ENCODE results near the gene KCNT1. TPM values are rescaled to one million over a fixed set of nuclear protein-coding genes. Genes with fewer than 3 reads are reported as not detected.
A peak's percentile ranks its signal among the peaks of the same experiment; 100 is the strongest.

The KCNT1 gene
- total RNA-seq, 2 donors from 2014 or later: 0.23 to 0.37 TPM

DNA sequence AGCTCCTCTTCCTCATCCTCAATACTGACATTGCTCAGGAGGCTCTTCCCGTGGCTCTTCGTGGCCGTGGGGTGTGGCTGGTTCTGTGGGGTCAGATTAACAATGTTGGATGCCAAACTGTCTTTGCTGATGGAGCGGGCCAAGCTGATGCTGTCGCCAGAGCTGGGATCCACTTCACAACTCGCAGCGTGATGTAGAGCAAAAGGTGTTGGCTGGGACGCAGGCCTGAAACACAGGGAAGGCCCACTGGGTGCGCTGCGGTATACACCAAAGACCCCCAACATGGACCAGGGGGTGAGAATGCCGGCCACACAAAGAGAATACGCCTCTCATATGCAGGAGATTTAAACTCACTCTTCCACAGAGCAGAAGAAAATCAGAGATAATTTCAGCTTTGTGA is 121.1 kb downstream of the KCNT1 start:
- Mint-ChIP-seq H3K27me3 (no peaks in the 10 kb centered on the region), H3K4me3 (no peak overlapping the region), H3K27ac (no peak overlapping the region), H3K36me3 (ENCODE audit: low read depth) (peaks cover 12% of the 10 kb centered on the region), H3K4me1 (peaks cover 13% of the 10 kb centered on the region)
- no peak for ATAC-seq
- DNase-seq: no peak
- H3K9me3 ChIP-seq (ENCODE audit: control insufficient read depth, low read length, poor library complexity, severe bottlenecking): no peaks in the 10 kb centered on the region

DNA sequence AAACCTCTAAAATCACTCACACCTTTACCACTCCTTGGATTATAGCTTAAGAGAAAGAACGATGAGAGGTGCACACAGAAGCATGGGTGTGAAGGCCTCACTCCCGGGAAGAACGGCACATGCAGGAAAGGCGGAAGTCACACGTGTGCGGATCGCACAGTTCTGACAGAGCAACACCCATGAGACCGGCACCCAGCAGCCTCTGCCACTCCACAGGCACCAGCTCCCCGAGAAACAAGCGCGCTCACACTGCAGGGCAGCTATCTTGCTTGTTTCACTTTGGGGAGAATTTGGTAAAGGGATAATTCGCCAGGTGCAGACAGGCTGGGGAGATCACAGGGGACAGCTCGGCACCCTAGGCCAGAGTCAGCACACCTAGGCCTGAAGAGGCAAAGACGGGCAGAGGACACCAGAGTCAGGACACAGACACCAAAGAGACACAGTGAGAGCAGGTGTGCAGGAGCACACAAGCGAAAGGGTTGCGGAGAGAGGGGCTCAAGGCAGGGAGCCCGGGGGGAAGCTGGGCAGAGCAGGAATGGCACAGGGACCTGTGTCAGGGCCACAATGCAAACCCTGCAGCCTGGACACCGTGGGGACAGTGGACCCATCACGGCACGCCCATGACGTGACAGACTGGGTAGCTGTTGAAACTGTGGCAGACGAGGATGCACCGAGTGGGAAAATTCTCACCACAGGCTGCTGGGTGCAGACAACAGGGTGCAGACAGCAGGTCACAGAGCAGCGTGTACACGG is 123.6 kb downstream of the KCNT1 start:
- H3K36me3 Mint-ChIP-seq (ENCODE audit: low read depth): peaks cover 14% of the 10 kb centered on the region
- DNase-seq: no peak
- peak overlapping the region; percentile 83 for H3K27ac Mint-ChIP-seq
- H3K4me3 Mint-ChIP-seq: no peak overlapping the region
- peaks cover 13% of the 10 kb centered on the region for H3K4me1 Mint-ChIP-seq
- no peak for ATAC-seq
- H3K27me3 Mint-ChIP-seq: no peaks in the 10 kb centered on the region
- H3K9me3 ChIP-seq (ENCODE audit: control insufficient read depth, low read length, poor library complexity, severe bottlenecking): no peaks in the 10 kb centered on the region

DNA sequence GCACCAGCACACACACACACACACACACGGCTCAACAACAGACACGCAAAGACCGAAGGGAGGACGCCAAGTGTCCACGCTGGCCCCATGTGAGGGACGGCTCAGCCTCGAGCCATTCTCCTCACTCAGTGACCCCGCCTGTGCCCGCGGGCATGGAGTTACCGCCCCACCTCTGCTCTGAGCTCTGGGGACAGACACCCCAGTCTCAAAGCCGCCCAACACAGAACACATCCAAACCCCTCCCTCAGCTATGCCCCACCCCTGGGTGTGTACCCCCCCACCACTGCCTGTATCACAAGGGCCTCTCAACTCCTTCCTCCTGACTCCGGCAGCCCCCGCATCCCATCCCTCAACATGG is 124.2 kb downstream of the KCNT1 start:
- Mint-ChIP-seq H3K27me3 (no peaks in the 10 kb centered on the region), H3K4me3 (no peak overlapping the region), H3K4me1 (peaks cover 13% of the 10 kb centered on the region), H3K27ac (peak overlapping the region; percentile 67), H3K36me3 (ENCODE audit: low read depth) (peaks cover 14% of the 10 kb centered on the region)
- ATAC-seq: no peak
- DNase-seq: no peak
- H3K9me3 ChIP-seq (ENCODE audit: control insufficient read depth, low read length, poor library complexity, severe bottlenecking): no peaks in the 10 kb centered on the region

DNA sequence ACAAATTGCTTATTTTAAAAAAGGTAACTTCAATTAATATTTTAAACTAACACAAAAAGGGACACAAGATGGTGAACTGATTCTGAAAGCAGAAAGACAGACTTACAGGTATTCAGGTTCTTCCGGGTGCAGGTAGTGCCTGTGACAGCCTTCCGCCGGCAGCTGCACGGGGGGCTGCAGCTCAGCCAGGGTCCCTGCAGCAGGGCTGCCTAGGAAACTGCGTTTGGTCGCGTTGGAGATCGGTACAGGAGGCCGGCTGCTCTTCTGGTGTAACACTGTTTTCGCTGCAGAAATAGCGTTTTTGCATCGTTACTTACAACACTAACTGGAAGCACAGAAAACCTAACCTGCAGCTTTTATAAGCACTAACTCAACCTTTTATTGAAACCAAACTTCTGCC is 125.3 kb downstream of the KCNT1 start:
- Mint-ChIP-seq H3K27ac (peak overlapping the region; percentile 67), H3K27me3 (no peaks in the 10 kb centered on the region)

DNA sequence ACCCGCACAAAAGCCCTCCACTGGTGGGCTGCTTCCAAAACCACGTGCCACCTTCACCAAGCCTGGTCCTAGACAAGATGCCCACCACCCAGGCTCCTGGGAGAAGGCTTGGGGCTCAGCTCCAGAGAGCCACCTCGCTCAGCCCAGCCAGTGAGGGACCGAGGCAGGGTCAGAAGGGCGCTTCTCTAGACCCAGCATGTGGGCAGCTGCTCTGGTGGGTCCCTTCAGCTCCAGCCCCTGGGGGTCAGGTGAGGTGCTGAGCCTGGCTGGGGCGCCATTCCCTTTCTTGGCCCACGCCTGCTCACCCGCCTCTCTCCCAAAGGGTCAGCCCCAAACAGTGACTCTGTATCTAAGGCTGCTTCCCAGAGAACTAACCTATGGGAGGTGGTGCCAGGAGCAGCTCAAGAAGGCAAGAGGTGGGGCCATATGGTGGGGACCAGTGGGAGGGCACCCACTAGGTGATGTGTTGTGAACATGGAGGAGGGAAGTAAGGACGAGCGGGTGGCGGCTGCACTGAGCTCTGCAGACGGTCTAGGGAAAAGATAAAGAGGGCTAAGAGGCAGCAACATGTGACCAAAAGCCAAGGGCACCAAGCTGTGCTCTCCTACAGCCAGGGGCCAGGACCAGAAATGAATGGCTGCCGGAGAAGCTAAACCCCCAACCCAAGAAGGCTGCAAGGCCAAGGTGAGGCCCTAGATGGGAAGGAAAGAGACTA is 126.0 kb downstream of the KCNT1 start:
- Mint-ChIP-seq H3K27ac (no peak overlapping the region), H3K4me1 (peaks cover 10% of the 10 kb centered on the region), H3K4me3 (no peak overlapping the region), H3K36me3 (ENCODE audit: low read depth) (peaks cover 7% of the 10 kb centered on the region), H3K27me3 (no peaks in the 10 kb centered on the region)
- DNase-seq (no peak), ATAC-seq (no peak)
- H3K9me3 ChIP-seq (ENCODE audit: control insufficient read depth, low read length, poor library complexity, severe bottlenecking): no peaks in the 10 kb centered on the region

More for the DNA sequence above, 125.3 kb downstream of the KCNT1 start:
- DNase-seq (no peak), ATAC-seq (no peak)
- no peaks in the 10 kb centered on the region for H3K9me3 ChIP-seq (ENCODE audit: control insufficient read depth, low read length, poor library complexity, severe bottlenecking)
- Mint-ChIP-seq H3K4me3 (no peak overlapping the region), H3K4me1 (peaks cover 10% of the 10 kb centered on the region), H3K36me3 (ENCODE audit: low read depth) (peaks cover 12% of the 10 kb centered on the region)

DNA sequence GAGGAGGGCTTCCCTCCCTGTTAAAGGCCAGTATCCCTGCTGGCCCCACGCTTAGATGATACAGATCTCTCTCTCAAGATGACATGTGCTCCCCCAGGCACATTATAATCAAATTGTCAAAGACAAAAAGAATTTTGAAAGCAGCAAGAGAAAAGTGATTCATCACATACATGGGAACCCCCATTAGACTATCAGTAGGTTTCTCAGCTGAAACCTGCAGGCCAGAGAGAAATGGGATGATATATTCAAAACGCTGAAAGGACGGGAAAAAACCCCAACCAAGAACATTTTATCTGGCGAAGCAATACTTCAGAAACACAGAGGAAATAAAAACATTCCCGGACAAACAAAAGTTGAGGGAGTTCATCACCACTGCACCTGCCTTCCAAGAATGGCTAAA is 126.7 kb downstream of the KCNT1 start:
- DNase-seq (no peak), ATAC-seq (no peak)
- H3K27ac Mint-ChIP-seq: no peak overlapping the region
- H3K27me3 Mint-ChIP-seq: no peaks in the 10 kb centered on the region
- H3K4me1 Mint-ChIP-seq: peaks cover 10% of the 10 kb centered on the region
- peaks cover 5% of the 10 kb centered on the region for H3K36me3 Mint-ChIP-seq (ENCODE audit: low read depth)
- no peaks in the 10 kb centered on the region for H3K9me3 ChIP-seq (ENCODE audit: control insufficient read depth, low read length, poor library complexity, severe bottlenecking)
- no peak overlapping the region for H3K4me3 Mint-ChIP-seq

DNA sequence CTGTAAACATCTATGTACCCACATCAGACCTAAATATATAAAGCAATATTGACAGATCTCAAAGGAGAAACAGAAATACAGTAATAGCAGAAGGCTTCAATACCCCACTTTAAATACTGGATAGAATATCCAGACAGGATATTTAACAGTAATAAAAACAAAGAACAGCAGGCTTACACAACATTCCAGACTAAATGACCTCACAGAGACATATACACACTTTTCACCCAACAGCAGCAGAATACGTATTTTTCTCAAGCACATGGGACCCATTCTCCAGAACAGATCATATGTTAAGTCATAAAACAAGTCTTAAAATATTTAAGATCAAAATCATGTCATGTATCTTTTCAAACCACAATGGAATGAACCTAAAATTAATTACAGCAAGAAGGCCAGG is 128.5 kb downstream of the KCNT1 start:
- Mint-ChIP-seq H3K27me3 (no peaks in the 10 kb centered on the region), H3K27ac (peak overlapping the region; percentile 2), H3K4me1 (peaks cover 5% of the 10 kb centered on the region), H3K36me3 (ENCODE audit: low read depth) (peaks cover 2% of the 10 kb centered on the region), H3K4me3 (no peak overlapping the region)
- H3K9me3 ChIP-seq (ENCODE audit: control insufficient read depth, low read length, poor library complexity, severe bottlenecking): no peaks in the 10 kb centered on the region
- DNase-seq (no peak), ATAC-seq (no peak)

DNA sequence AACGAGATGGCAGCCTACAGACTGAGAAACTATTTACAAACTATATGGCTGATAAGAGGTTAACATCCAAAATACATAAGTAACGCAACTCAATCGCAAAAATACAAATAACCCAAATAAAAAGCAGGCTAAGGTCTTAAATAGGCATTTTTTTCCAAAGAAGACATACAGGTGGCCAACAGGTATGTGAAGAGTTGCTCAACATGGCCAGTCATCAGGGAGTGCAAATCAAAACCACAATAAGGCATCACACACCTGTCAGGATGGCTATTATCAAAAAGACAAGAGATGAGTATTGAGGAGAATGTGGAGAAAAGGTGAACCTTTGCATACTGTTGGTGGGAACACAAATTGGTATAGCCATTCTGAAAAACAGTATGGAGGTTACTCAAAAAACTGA is 131.9 kb downstream of the KCNT1 start:
- Mint-ChIP-seq H3K36me3 (ENCODE audit: low read depth) (peaks cover 2% of the 10 kb centered on the region), H3K4me1 (no peaks in the 10 kb centered on the region), H3K27ac (no peak overlapping the region), H3K4me3 (no peak overlapping the region), H3K27me3 (no peaks in the 10 kb centered on the region)
- no peaks in the 10 kb centered on the region for H3K9me3 ChIP-seq (ENCODE audit: control insufficient read depth, low read length, poor library complexity, severe bottlenecking)
- no peak for ATAC-seq
- DNase-seq: no peak

DNA sequence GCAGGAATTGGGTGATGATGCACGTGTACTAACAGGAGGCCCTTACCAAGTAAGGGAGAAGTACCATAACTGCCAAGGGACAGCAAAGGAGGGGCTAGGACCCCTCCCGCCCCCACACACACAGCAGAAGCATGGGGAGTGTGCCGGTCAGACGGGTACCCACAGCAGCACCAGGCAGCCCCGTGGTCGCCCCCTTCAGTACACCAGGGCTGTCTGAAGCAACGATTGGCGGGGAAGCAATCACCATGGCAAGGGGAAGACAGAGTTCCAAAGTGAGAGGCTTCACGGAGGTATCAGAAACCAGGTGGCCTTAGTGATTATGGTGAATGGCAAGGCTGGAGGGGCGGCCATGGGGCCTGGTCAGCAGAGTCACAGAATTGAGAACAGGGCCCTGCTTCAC is 133.1 kb downstream of the KCNT1 start:
- Mint-ChIP-seq H3K27me3 (no peaks in the 10 kb centered on the region), H3K4me3 (no peak overlapping the region), H3K36me3 (ENCODE audit: low read depth) (no peaks in the 10 kb centered on the region), H3K4me1 (no peaks in the 10 kb centered on the region), H3K27ac (no peak overlapping the region)
- no peaks in the 10 kb centered on the region for H3K9me3 ChIP-seq (ENCODE audit: control insufficient read depth, low read length, poor library complexity, severe bottlenecking)
- DNase-seq (no peak), ATAC-seq (no peak)

DNA sequence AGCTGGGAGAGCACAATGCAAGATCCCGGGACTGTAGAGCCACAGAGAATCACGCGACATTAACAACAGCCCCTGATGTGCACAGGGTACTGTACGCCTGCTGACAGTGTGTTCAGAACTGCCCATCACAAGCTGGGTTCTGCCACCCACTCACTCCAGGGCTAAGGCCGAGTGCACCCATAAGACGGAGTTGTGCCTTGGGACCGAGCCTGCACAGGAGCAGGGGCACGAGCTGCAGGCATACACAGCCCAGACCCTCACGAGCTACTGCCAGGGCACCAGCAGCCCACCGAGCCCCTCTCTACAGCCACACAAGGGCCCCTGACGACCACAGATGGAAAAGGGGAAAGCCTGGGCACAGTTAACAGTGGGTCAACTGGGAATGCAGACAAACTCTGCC is 137.5 kb downstream of the KCNT1 start:
- DNase-seq (no peak), ATAC-seq (no peak)
- Mint-ChIP-seq H3K4me3 (no peak overlapping the region), H3K27ac (no peak overlapping the region), H3K4me1 (peaks cover 3% of the 10 kb centered on the region), H3K36me3 (ENCODE audit: low read depth) (no peaks in the 10 kb centered on the region), H3K27me3 (no peaks in the 10 kb centered on the region)
- H3K9me3 ChIP-seq (ENCODE audit: control insufficient read depth, low read length, poor library complexity, severe bottlenecking): no peaks in the 10 kb centered on the region

DNA sequence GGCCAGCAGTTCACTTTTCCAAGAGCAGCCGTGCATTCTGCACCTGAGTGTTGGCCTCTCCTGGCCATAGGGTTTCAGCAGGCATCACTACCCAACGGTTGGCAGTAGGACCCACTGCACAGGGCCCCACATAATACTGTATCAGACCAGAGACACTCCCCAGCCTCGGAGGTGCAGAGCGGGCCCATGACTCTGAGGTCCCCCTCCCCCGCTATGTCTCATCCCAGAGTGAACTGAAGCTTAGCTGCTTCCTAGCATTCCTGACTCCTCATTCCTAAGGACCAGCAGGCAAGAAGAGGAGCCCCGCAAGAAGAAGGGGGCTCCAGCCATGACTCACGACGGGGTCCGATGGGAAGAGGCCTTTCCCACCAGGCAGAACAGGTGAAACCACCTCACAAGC is 138.1 kb downstream of the KCNT1 start:
- Mint-ChIP-seq H3K27me3 (no peaks in the 10 kb centered on the region), H3K36me3 (ENCODE audit: low read depth) (no peaks in the 10 kb centered on the region), H3K4me1 (peaks cover 3% of the 10 kb centered on the region), H3K4me3 (no peak overlapping the region), H3K27ac (no peak overlapping the region)
- no peak for DNase-seq
- no peak for ATAC-seq
- H3K9me3 ChIP-seq (ENCODE audit: control insufficient read depth, low read length, poor library complexity, severe bottlenecking): no peaks in the 10 kb centered on the region

DNA sequence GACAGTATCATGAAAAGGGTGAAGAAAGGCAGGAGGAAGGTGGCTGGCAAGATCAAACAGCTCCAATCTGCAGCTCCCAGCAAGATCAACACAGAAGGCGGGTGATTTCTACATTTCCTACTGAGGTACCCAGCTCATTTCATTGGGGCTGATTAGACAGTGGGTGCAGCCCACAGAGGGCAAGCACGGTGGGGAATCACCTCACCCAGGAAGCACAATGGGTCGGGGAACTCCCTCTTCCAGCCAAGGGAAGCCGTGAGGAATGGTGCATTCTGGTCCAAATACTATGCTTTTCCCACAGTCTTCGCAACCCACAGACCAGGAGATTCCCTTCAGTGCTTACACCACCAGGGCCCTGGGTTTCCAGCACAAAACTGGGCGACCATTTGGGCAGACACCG is 138.6 kb downstream of the KCNT1 start:
- ATAC-seq (peak; percentile 70), DNase-seq (no peak)
- peaks cover 3% of the 10 kb centered on the region for H3K4me1 Mint-ChIP-seq
- H3K27me3 Mint-ChIP-seq: no peaks in the 10 kb centered on the region
- peaks cover under 1% of the 10 kb centered on the region for H3K36me3 Mint-ChIP-seq (ENCODE audit: low read depth)
- H3K27ac Mint-ChIP-seq: no peak overlapping the region
- H3K4me3 Mint-ChIP-seq: no peak overlapping the region
- H3K9me3 ChIP-seq (ENCODE audit: control insufficient read depth, low read length, poor library complexity, severe bottlenecking): no peaks in the 10 kb centered on the region

Data from T-helper 17 cell (primary cell).